Body of pancreas (tissue), 4 donors: ENCODE measurements around the gene ELK1. TPM values are rescaled to one million over a fixed set of nuclear protein-coding genes. Genes with fewer than 3 reads are reported as not detected.

ENCODE experiments used
- ATAC-seq: fragments of 150-250 bp; one replicate; pipeline ENCODE4 v1.9.1; 2016
- DNase-seq, 4 donors: peaks; one replicate each; pipeline ENCODE4 v3.0.0-alpha.2; 2019
- H3K27ac ChIP-seq, 4 donors: fragments of 200-600 bp; sonication (generic); 1 replicate in 3 of 4; 2 replicates in 1 of 4; pipeline versions ENCODE4 v1.5.1 to v1.6.1; 2016 to 2019; ENCODE audit warnings: mild to moderate bottlenecking in 1 of 4, mixed read lengths in 1 of 4, moderate library complexity in 1 of 4
- H3K27me3 ChIP-seq, 2 donors: fragments of 200-600 bp; sonication (generic); one replicate each; pipeline ENCODE4 v1.6.0; 2016; ENCODE audit warnings: mild to moderate bottlenecking in 1 of 2
- H3K36me3 ChIP-seq, 2 donors: fragments of 200-600 bp; sonication (generic); replicated peaks in 1 of 2; 2 replicates each; pipeline ENCODE4 v1.5.1; 2016; ENCODE audit warnings: low read depth in 2 of 2; ENCODE audit not compliant: insufficient read depth in 1 of 2
- H3K4me1 ChIP-seq: fragments of 200-600 bp; sonication (generic); one replicate; pipeline ENCODE4 v1.6.0; 2016
- H3K4me3 ChIP-seq, 2 donors: fragments of 200-600 bp; sonication (generic); 1 replicate in 1 of 2; 2 replicates in 1 of 2; pipeline ENCODE4 v1.5.1; 2016 to 2019
- H3K9me3 ChIP-seq, 3 donors: fragments of 200-600 bp; sonication (generic); 1 replicate in 2 of 3; 2 replicates in 1 of 3; pipeline ENCODE4 v1.5.1; 2016
- CTCF ChIP-seq, 7 experiments: fragments of 450-650 bp in 4 of 7; fragments of 200-600 bp in 3 of 7; sonication (generic) in 3 of 7; IDR thresholded peaks; one replicate each; pipeline ENCODE4 v1.5.1; 2016 to 2019; ENCODE audit warnings: antibody characterized with exemption in 7 of 7
- POLR2A ChIP-seq, 3 donors: fragments of 450-650 bp; IDR thresholded peaks; one replicate each; pipeline ENCODE4 v1.6.1; 2016; ENCODE audit warnings: antibody characterized with exemption in 3 of 3, mild to moderate bottlenecking in 2 of 3
- WGBS, 2 donors: methylation state at CpG; one replicate each; pipeline ENCODE4 v1.1.5; 2017; 5-methylcytosine and 5-hydroxymethylcytosine counted together
- intact Hi-C: fragments of 100-400 bp; cut with DNase I; formaldehyde crosslinking; loops from one replicate; pipeline ENCODE4 v1.15.1; 2023
- total RNA-seq, 2 donors: library from RNA; depleted of rRNA; stranded (reverse); fragments of >200 nt; gene quantifications; one replicate each; pipeline ENCODE4 v1.1.0, GENCODE V29; 2016

Gene ELK1
- total RNA-seq, 2 donors from 2014 or later, result 6.9 to 9.9 TPM

GRCh38 chrX:47638816-47639215, 11.5 kb downstream of the ELK1 start:
- no peak for ATAC-seq
- H3K9me3 ChIP-seq, result no peaks in the 10 kb centered on the region
- DNase-seq, result no peak
- intact Hi-C loops, result no loop called here
- H3K27me3 ChIP-seq, result no peaks in the 10 kb centered on the region
- H3K4me3 ChIP-seq, result no peak overlapping the region
- 91 to 97% methylated on average over 6 to 13 of the region's 14 CpGs for WGBS, 2 donors
- no peak overlapping the region for H3K27ac ChIP-seq
- peaks cover 0 to 3% of the 10 kb centered on the region in 2 donors for H3K36me3 ChIP-seq
- no peaks in the 10 kb centered on the region for H3K4me1 ChIP-seq
- TF ChIP-seq CTCF (IDR thresholded peaks at IDR 0.05), result no peak
- TF ChIP-seq POLR2A (IDR thresholded peaks at IDR 0.05), result no peak

- TF ChIP-seq POLR2A (IDR thresholded peaks at IDR 0.05) (no peak), CTCF (IDR thresholded peaks at IDR 0.05) (no peak)
- ATAC-seq (no peak), DNase-seq (peak in 1 of 4 donors; percentile 28)
- H3K27ac ChIP-seq, result no peak overlapping the region
- no peaks in the 10 kb centered on the region for H3K9me3 ChIP-seq
- H3K4me1 ChIP-seq, result no peaks in the 10 kb centered on the region
- whole genome bisulfite sequencing, 2 donors, result 72 to 85% methylated on average over 4 to 6 of the region's 31 CpGs
- no peaks in the 10 kb centered on the region for H3K27me3 ChIP-seq
- no peak overlapping the region for H3K4me3 ChIP-seq
- intact Hi-C loops, result no loop called here
- peaks cover 0 to 3% of the 10 kb centered on the region in 2 donors for H3K36me3 ChIP-seq
Observed at GRCh38 chrX:47637546-47638195, 12.7 kb downstream of the ELK1 start.

GRCh38 chrX:47634871-47635575, 15.3 kb downstream of the ELK1 start:
- no peak for TF ChIP-seq CTCF (IDR thresholded peaks at IDR 0.05)
- TF ChIP-seq POLR2A (IDR thresholded peaks at IDR 0.05), result no peak
- DNase-seq, result no peak
- H3K4me1 ChIP-seq, result no peaks in the 10 kb centered on the region
- no peak overlapping the region for H3K27ac ChIP-seq
- 89 to 92% methylated on average over 15 to 16 of the region's 16 CpGs for WGBS, 2 donors
- ATAC-seq, result no peak
- no peak overlapping the region for H3K4me3 ChIP-seq
- no peaks in the 10 kb centered on the region for H3K27me3 ChIP-seq
- peaks cover 0 to 3% of the 10 kb centered on the region in 2 donors for H3K36me3 ChIP-seq
- no peaks in the 10 kb centered on the region for H3K9me3 ChIP-seq
- intact Hi-C loops, result no loop called here

- intact Hi-C loops, result no loop called here
- H3K4me3 ChIP-seq, result no peak overlapping the region
- no peak for TF ChIP-seq POLR2A (IDR thresholded peaks at IDR 0.05)
- no peak for TF ChIP-seq CTCF (IDR thresholded peaks at IDR 0.05)
- no peak overlapping the region for H3K27ac ChIP-seq
- no peaks in the 10 kb centered on the region for H3K9me3 ChIP-seq
- ATAC-seq (no peak), DNase-seq (peak in 1 of 4 donors; percentile 2)
- 58 to 69% methylated on average over 14 of the region's 14 CpGs for WGBS, 2 donors
- H3K27me3 ChIP-seq, result no peaks in the 10 kb centered on the region
- H3K4me1 ChIP-seq, result no peaks in the 10 kb centered on the region
- H3K36me3 ChIP-seq, result peaks cover 0 to 3% of the 10 kb centered on the region in 2 donors
Observed at GRCh38 chrX:47633689-47634590, 16.4 kb downstream of the ELK1 start.
